HG03097 (cell line): ENCODE measurements around the gene ERCC2.
"Not testable (repeated sequence)": the region's sequence is repeated elsewhere in the genome, so short reads cannot be mapped to it uniquely, and the experiment has no call there.

Source experiments
- ATAC-seq: cut with Tn5 transposase; IDR thresholded peaks from one replicate; pipeline ENCODE4 v1.9.1; 2021; ENCODE audit not compliant: unreplicated experiment, low FRiP score

ERCC2 gene

GRCh38 chr19:45340232-45340898 lies 30.0 kb downstream of the ERCC2 start, which contains the start of gene KLC3:
Gene KLC3, plus strand, starts transcription at chr19:45340750. Its CDS starts 4,792 bp downstream, at chr19:45345542.
- ATAC-seq: no peak

DNA sequence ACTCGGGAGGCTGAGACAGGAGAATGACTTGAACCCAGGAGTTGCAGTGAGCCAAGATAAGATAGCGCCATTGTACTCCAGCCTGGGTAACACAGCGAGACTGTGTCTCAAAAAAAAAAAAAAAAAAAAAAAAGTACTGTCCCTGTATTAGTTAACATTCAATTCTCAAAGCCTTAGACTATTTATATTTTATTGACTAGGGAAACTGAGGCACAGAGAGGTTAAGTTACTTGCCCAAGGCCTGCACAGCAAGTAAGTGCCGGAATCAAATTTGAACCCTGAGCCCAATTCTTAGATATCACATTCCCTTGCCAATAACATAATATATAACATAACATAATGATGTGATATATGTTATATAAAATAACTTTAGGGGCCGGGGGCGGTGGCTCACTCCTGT lies 30.7 kb downstream of the ERCC2 start:
- ATAC-seq: no peak

DNA sequence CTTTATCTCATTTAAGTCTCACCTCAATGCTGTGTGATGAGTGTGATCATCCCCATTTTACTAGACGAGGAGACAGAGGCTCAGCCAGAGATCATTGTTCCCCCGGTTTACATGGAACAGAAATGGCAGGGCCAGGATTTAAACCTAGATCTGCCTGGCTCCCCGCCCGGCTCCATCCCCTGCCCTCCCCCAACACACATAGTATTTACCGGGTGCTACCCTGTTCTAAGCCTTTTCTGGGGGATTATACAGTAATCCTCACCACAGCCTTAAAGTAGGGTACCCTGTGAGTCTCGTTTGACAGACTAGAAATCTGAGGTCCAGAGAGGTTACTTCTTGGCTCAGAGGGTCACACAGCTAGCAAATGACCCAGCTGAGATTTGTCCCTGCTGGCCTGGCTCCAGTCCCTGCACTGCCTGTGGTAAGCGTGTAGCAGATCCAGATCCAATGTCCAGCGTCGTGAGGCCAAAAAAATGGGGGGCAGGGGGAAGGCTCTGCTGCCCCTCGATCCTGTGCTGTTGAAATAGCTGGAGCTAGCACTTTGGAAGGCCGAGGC lies 33.6 kb downstream of the ERCC2 start:
- ATAC-seq: no peak

- not testable (repeated sequence) for ATAC-seq
Measured at GRCh38 chr19:45334881-45335280, 35.5 kb downstream of the ERCC2 start.

- ATAC-seq: no peak
Measured at GRCh38 chr19:45333609-45334303, 36.6 kb downstream of the ERCC2 start.

GRCh38 chr19:45331411-45331810 lies 39.0 kb downstream of the ERCC2 start:
- ATAC-seq: no peak

- no peak for ATAC-seq
Measured at GRCh38 chr19:45327404-45328143, 42.8 kb downstream of the ERCC2 start.

GRCh38 chr19:45324349-45324907 lies 45.9 kb downstream of the ERCC2 start:
- ATAC-seq: no peak

DNA sequence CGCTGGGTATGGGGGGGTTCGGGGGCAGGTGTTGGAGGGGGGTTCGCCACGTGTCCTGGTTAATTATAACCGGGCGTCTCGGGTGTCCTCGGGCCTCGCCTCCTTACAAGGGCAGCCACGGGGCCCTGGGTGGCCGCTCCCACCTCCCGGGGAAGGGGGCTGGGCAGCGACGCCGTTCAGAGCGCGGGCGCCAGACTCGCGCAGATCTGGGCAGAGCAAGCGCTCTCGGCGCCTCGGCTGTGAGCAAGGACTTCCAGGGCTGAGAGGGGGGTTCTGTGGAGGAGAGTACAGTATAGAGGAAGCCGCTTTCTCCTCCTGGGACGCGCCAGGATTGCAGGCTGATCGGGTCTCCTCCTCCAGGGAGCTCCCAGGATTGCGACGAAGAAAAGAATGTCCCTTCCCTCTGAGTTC lies 46.7 kb downstream of the ERCC2 start:
- ATAC-seq: no peak

DNA sequence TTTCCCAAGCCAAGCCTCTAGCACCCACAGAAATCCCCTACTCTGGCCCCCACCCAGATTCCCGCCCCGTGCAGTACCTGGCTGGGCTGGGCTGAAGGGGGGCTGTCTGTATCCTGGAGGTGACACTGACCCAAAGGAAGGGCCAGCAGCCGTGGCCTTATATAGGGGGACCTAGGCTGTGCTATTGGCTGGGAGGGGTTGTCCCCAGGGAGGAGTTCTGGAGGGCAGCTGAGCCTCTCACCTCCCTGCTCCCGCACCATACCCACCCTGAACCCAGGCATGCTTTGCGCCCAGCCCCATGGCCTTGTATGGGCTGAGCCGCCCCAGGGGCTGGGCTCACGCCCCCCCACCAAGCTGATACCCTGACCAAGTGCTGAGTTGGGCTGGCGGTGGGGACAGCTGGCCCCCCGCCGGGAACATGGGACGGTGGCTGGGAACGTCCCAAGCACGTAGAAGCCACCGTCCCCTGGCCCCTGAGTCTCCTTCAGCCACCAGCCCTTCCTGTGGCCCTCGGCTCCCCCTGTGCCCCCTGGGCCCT lies 47.6 kb downstream of the ERCC2 start, which contains the start of gene CKM:
TSS of gene CKM (minus strand) at position 132 of the 538 bp plus-strand sequence. CDS start 3,162 bp downstream, outside the sequence.
- ATAC-seq: no peak

DNA sequence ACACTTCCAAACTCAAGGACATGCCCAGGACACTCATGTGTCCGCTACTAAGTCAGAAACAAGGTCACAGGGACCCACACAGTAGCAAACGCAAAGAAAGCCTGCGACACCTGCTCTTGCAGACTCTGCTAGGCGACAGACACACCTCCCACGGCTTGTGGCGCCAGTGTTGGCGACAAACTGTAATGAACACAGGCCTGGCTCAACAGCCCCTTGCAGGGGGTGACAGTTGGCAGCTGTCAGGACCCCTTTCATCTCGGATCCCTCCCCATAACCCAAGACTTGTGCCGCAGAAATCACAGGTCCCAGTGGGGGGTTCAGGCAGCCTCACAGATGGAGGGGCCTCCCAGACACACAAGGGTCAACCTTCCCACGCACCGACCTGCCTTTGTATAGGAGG lies 48.1 kb downstream of the ERCC2 start:
- ATAC-seq: no peak

DNA sequence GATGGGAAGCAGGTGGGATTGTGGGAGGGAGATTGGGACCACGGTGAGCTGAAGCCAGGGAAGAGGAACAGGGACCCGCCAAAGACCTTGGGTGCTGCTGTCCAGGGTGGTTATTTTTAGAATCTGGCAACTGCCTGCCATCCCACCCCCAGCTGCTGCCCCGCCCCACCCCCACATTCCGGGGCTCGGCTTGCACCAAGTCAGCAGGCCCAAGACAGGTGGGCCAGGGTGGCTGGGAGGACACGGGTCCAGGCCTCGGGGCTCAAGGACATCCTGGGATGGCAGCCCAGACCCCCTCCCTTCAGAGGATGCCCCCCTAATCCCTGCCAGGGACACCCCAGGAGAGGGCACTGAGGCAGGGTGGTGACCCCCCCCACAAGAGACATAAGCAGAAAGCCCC lies 48.5 kb downstream of the ERCC2 start:
- no peak for ATAC-seq

- ATAC-seq: no peak
Measured at GRCh38 chr19:45320997-45321775, 49.2 kb downstream of the ERCC2 start.

DNA sequence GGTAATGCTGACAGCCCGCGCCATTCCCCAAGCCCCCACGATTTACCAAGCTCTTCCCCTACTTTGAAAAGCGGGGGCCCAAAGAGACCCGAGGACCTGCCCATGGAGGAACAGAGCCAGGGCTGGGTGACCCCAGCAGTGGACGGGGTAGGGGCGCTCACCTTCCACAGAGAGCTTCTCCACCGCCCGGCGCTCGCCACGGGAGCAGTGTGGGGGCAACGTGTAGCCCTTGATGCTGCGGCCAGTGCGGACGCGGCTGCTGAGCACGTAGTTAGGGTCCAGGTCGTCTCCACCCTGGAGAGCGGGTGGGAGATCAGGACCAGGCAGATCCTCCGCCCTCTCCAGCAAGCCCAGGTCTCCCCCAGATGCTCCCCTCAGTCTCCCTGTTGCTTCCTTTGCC lies 55.1 kb downstream of the ERCC2 start:
- no peak for ATAC-seq

DNA sequence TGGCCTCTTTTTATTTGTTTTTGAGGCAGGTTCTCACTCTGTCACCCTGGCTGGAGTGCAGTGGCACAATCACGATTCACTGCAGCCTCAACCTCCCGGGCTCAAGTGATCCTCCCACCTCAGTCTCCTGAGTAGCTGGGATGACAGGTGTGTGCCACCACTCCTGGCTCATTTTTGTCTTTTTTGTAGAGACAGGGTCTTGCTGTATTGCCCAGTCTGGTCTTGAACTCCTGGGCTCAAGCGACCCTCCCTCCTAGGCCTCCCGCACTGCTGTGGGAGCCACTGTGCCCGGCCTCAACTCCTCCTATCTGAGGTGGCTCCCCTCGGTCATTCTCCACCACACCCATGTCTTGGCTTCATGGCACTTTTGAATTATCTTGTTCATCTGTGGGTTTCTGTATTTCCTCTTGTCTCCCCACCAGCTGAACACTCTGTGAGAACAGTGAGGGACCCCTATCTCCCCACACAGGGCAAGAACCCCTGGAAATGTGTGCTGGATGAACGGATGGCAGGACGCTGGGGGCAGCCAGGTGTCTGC lies 55.6 kb downstream of the ERCC2 start:
- ATAC-seq: no peak

DNA sequence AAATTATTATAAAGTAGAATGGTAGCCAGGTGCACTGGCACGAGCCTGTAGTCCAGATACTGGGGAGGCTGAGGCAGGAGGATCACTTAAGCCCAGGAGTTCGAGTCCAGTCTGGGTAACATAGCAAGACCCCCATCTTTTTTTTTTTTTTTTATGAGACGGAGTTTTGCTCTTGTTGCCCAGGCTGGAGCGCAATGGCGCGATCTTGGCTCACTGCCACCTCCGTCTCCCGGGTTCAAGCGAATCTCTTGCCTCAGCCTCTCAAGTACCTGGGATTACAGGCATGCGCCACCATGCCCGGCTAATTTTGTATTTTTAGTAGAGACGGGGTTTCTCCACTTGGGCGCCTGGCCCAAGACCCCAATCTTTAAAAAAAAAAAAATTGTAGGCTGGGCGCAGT lies 58.1 kb downstream of the ERCC2 start:
- not testable (repeated sequence) for ATAC-seq

- no peak for ATAC-seq
Measured at GRCh38 chr19:45311621-45312020, 58.8 kb downstream of the ERCC2 start.

- not testable (repeated sequence) for ATAC-seq
Measured at GRCh38 chr19:45309322-45309721, 61.1 kb downstream of the ERCC2 start.

DNA sequence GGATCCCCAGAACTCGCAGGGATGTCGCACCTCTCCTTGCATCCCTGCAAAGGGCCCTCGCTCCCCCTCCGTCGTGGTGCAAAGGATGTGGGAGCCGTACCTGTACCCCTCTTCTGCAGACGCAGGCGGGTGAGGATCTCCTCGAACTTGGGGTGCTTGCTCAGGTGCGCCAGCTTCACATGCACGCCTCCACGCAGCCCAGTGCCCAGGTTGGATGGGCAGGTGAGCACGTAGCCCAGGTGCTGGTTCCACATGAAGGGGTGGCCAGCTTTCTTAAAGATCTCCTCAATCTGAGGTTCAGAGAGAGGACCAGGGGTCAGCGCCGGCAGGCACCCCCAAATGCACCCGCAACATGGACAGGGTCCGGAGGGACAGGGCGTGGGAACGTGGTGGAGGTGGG lies 63.0 kb downstream of the ERCC2 start:
- no peak for ATAC-seq
